CD1c-positive myeloid dendritic cell (primary cell): ENCODE measurements around the gene WASHC2C.
"Not testable (repeated sequence)": the region's sequence is repeated elsewhere in the genome, so short reads cannot be mapped to it uniquely, and the experiment has no call there.

Experiments used
- DNase-seq: peaks from one replicate; pipeline ENCODE4 v3.0.0-alpha.2; 2016; ENCODE audit errors: extremely low spot score

The WASHC2C gene

DNA sequence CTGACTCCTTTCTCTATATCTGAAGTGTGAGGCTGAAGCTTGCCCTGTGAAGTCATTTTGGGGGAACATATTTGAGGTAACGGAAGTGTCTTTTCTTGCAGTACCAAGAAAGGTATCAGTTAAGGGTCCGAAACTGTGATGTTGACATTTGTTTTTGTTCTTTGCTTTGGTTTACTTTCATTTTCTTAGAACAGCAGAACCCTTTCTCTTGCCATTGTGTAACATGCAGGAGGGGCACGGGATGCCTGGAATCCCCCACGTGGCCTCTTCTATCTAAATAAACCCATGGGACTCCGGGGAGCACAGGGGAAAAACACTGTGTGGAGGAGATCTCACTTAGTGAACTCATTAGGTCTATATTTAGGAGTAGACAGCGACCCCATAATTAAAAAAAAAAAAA lies 34.6 kb downstream of the WASHC2C start:
- DNase-seq: not testable (repeated sequence)

DNA sequence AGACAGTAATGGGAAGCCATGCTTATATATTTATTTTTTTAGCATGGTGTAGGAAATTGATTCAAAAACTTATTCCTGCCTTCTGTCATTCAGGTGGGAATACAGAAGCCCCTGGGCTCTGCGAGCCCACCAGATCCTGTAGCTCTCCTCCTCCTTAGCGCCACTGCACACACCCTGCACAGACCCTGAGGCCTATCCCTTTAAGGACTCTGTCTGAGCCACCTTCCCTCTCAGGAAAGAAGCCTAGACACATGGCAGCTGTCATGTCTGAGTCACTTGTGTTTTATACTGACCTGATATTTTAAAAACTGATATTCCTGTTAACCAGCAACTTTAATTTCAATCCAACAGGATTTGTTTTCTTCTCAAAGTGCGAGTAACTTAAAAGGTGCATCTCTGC lies 36.0 kb downstream of the WASHC2C start:
- DNase-seq: not testable (repeated sequence)

DNA sequence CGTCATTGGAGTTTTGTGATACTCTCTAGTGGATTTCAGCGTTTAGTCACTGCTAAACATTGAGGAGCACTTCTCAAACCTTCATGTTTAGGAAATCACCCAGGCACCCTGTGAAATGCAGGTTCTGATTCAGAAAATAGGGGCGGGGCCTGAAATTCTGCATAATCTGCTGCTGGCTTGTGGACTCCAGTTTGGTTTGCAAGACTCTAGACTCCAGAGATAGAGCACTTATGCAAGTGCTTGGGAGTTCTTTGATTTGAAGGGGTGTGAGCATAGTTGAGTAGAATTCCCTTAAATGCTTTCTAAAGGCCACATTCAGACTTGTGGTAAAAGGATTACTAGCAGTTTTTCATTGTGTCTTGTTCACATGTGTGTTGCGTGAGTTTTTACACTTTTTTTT lies 41.3 kb downstream of the WASHC2C start:
- DNase-seq: not testable (repeated sequence)

DNA sequence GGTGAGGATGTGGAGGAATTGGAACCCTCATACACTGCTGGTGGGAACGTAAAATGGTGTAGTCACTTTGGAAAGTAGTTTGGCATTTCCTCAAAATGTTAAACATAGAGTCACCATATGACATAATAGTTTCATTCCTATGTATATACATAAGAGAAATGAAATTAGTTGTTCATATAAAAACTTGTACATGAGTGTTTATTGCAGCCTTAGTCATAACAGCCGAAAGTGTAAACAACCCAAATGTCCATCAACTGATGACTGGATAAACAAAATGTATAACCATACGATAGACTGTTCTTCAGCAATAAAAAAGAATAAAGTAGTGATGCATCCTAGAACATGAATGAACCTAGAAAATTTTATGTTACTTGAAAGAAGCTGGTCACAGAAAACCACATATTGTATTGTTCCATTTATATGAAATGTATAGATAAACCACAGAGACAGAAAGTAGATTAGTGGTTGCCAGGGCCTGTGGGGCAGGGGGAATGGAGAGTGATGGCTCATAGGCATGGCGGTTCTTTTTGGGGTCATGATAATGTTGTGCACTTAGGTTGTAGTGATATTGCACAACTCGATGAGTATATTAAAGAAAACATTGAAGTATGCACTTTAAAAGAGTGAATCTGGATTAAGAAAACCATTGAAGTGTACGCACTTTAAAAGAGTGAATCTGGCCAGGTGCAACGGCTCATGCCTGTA lies 44.8 kb downstream of the WASHC2C start:
- not testable (repeated sequence) for DNase-seq

DNA sequence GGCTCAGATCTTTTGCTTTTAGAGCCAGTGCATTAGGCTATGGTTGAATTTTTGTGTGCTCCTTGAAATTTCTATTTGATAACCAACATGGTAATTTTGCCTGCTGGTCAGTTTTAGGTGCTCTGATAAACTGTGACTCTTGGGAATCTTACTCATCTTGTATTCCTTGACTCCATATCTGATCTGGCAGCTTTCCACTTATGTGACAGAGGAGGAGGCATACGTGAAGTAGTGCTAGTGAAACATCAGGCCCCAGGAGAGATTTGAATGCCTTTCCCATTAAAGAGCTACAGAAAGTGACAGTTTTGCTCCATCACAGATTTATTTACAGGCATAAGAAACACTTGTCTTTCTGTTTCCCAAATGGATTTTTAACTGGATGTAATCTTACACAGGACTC lies 59.2 kb downstream of the WASHC2C start:
- DNase-seq: not testable (repeated sequence)

DNA sequence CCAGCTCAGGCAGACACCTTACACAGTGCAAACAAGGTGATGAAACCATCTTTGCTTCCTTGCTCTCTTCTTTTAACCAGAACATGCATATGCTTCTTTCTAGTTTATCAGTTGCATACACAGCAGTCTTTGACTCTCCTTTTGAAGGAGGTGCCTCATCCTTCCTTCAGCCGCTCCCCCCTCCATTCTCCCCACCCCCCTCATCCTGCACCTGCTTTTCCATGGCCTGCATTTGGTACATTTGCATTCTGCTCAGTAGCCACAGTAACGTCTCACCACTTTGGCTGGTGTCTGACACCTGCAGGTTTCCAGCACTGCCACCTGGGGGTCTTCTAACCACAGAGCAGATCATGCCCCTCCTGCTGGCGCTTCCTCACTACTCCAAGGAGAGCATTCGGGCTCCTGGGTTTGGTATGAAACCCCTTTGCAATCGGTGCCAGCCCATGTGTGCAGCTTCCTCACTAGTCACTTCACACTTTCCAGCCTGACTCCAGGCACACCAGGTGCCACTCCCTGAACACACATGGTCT lies 60.2 kb downstream of the WASHC2C start:
- DNase-seq: not testable (repeated sequence)

DNA sequence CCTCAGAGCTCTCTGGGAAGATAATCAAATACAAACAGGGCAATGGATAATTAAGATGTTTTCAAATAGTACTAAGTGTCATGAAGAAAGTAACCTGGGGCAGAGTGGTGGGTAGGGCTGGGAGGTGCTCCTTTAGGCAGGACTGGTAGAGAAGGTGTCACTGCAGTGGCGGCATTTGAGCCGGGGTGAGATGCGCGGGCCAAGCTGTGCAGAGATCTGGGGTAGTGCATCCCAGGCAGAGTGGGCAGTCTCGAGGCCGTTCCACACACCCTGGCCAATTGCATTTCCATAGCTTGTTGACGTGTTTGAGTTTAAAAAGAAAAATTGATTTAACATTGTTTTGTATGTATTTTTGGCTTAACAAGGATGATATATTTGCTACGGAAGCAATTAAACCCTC lies 62.9 kb downstream of the WASHC2C start:
- DNase-seq: not testable (repeated sequence)

DNA sequence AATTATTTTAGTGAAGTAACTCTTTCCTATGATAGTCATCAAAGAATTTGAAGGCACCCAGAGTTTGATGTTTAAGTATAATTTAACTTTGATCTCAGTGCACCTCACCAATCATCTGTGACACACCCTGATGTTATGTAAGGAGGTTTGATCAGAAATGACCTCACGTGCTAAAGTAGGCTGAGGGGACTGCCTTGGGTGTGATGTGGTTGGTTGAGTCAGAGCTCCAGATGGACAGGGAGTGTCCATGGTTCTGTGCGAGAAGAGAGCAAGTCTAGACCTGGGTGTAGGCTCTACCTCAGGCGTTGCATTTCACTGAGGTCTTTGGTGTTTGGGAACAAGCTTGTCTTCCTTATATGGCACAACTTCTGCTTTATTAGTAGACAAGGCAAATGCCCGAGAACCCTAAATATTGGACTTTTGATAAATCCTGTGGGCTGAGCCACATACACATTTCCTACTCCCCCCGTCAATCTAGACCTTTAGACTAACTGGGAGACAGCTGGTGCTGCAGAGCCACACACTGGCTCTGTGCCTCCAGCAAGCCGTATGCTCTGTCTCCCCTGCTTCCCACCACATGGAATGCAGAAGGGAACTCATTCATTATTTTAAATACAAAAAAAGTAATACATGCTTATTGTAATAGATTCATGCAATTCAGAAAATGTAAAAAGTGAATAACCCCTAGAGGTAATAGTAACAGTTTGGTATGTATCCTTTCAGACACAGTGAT lies 63.8 kb downstream of the WASHC2C start:
- not testable (repeated sequence) for DNase-seq

DNA sequence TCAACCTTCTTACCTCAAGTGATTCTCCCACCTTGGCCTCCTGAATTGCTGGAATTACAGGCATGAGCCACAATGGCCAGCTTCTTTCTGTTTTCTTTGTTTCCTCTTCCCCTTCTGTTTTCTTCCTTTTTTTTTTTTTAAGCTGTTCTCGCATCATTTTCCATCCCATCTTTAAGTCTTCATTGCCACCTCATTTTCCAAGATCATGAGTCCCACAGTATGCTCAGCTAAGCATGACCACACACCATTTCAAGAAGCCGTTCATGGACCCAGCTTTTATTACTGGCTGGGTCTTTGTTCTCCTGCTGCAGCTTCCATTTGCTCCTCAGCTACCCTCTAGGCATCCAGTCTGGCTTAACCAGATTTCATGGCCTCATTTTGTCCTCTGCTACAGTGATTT lies 67.7 kb downstream of the WASHC2C start:
- DNase-seq: not testable (repeated sequence)

DNA sequence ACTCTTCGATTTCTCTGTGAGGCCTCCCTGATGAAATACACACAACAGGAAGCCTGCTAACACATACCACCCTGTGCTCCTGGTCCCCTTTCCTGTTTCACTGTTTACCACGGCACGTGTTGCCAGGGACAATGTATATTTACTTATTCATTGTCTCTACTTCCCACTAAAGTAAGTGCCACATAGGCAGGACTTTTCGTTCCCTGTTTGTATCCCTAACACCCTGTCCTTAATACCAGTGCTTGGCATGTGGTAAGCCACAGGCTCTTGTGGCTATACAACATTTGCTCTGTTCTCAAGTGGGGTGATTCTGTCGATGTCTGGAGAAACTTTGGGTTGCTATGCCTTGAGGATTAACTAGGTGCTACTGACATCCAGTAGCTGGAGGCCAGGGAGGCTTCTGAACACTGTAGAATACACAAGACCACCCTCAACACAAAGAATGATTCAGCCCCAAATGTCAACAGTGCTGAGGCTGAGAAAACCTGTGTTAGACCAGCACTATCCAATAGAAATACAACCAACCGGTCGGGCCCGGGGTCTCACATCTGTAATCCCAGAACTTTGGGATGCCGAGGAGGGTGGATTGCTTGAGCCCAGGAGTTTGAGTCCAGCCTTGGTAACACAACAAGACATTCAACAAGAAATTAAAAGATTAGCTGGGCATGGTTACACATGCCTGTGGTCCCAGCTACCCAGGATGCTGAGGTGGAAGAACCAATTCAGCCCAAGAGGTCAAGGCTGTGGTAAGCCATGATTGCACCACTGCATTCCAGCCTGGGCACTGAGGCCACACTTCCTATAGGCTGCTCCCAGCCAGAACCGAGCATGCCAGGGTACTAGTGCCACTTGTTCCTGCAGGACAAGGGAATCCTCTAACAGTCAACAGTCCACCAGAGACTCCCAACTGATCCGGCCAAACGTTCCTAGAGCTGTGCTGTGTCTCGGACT lies 76.3 kb downstream of the WASHC2C start:
- DNase-seq: peak; percentile 15

DNA sequence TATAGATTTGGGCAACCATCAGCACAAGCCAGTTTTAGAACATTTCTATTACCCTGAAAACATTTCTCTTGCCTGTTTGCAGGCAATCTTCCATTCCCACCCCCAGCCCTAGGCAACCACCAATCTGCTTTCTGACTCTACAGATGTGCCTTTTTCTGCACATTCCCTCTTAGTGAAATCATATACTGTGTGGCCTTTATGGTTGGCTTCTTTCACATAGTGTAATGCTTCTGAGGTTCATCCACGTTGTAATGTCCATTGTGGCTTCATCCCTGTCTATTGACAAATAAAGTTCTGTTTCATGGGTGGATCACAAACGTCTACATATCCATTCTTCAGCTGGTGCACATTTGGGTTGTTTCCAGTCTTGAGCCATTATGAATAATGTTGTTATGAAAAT lies 77.9 kb downstream of the WASHC2C start:
- not testable (repeated sequence) for DNase-seq

DNA sequence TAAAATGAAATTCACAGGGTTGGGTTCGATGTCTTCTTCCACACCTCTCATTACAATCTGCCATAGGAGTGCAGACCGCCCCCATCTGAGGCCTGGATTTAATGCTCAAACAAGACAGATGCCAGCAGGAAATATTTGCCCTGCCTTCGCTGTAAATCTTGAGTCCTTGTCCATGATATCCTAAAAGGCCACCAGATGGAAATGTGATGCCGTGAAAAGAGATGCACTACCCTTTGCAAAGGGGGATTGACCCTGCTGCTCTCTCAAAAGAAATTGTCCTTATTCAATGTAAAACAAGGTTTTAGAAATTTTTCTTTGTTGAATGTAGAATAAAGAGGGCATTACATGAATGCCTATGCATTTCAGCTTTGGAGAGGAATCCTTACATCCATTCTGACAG lies 82.8 kb downstream of the WASHC2C start:
- no peak for DNase-seq

DNA sequence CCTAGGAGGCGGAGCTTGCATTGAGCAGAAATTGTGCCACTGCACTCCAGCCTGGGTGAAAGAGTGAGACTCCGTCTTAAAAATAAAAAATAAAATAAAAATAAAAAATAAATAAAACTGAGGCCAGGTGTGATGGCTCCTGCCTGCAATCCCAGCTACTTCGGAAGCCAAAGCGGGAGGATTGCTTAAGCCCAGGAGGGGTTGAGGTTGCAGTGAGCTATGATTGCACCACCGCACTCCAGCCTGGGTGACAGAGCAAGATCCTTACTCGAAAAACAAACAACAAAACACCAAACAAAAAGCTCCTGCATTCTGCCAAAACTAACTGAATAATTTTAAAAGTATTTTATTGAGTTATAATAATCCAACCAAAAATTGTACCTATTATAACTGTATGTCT lies 84.0 kb downstream of the WASHC2C start:
- DNase-seq: no peak

DNA sequence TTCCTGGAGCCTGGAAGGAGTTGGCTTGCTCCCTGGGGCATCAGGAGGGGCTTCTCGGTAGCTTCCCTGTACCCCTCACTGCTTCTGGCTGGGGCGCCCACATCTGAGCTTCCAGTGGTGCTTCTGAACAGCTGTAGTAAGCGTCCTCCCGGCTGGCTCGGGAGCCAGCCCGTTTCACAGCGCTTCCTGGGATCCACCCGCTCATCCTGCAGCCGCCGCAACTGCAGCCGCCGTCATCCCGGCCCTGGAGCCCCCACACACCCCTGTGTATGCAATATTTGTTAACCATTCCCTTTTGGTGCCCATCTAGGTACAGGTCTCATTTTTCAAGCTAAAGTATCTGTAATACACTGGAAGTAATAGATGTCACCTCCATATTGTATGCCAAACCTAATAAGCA lies 85.9 kb downstream of the WASHC2C start:
- not testable (repeated sequence) for DNase-seq

DNA sequence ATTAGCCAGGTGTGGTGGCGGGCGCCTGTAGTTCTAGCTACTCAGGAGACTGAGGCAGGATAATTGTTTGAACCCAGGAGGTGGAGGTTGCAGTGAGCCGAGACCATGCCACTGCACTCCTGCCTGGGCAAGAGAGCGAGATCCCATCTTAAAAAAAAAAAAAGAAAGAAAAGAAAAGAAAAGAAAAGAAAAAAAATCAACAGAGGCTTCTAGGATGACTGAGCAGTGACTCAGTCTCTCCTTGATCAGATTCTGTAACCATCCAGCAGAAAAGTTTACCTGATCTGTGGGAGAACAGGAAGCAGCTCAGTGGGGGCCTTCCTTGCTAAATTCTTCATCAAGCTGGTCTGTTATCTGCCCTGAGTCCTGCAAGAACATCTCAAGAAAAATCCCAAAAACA lies 87.1 kb downstream of the WASHC2C start:
- DNase-seq: not testable (repeated sequence)

DNA sequence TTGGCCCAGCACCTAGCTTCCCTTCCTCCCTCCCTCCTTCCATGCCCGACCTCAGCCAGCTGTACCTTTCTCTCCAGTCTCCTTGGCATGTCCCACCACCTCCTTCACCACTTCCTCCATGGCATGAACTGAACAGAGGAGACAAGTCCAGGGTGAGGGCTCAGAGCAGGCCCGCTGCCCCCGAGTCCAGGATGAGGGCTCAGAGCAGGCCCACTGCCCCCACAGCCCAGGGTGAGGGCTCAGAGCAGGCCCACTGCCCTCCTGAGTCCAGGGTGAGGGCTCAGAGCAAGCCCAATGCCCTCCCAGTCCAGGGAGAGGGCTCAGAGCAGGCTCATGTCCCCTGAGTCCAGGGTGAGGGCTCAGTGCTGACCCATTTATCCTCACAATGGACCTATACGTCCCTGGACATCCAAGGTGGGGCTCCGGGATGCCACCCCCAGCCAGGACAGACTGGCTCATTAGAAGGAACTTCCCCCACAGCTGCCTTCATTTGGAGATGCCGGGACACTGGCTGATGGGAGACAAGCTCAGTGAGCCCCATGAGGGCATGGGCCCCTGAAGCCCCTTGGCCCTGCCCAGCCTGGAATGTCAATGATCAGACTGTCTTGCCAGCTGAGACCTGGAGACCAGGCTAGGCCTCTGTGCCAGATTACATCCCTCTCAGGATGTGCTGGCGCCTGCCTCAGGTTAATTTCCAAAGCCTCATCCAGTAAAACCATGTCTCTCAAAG lies 90.2 kb downstream of the WASHC2C start:
- no peak for DNase-seq

DNA sequence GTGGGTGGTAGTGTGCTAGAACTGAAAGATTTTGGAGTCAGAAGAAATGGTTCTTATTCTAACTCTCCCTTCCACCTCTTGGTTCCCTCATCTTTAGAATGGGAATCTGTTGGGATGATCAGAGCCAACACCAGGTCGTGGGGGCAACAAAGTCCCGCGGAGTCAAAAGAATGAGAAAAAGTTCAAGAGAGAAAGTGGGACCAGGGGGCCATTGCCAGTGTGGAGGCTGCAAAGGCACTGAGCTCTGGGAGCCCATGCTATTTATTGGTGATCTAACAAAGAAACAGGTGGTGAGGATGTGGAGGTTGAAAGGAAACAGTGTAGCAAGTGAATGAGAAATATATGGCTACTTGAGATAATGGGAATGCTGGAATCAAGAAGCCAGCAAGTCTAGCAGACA lies 90.8 kb downstream of the WASHC2C start:
- no peak for DNase-seq

DNA sequence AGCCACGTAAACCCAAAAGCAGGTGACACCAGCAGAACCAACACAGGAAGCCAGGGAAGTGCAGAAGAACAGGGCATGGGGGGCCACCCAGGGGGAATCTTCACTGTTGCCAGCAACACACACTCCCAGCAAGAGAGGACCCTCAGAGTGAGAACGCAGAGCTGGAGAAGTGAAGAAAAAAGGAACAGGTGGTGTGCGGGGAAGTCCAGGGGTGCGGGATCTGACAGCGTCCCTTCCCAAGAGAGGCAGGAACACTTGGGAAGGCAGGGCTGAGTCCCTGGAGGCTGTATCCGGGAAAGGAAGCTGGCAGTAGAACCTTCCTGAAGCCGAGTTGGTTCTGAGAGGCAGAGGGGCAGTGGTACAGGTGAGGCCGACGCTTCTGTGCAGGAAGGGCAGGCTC lies 92.5 kb downstream of the WASHC2C start:
- DNase-seq: no peak

DNA sequence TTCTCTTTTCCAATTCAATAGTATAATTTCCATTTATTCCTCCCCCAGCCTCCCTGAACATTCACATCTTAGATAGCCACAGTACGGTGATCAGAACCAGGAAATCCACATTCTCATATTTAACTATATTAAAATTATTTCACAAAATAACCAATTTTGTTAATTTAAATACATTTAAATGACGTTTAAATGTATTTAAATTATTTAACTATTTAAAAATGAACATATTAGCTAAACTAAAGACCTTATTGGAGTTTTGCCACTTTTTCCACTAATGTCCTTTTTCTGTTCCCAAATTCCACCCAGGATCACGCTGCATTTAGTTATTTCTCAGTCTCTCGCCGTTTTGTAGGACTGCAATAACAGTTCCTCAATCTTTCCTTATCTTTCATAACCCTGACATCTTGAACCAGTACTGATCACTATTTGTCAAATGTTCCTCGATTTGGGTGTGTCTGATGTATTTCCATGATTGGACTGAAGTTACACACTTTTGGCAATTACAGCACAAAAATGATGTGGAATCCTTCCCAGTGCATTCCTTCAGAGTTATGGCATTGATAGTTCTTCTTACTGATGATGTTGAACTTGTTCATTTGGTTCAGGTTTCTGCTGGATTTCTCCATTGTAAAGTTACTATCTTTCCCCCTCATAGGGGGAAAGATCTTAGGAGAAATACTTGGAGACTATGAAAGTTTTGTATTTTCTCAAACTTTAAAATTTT lies 93.2 kb downstream of the WASHC2C start:
- not testable (repeated sequence) for DNase-seq

DNA sequence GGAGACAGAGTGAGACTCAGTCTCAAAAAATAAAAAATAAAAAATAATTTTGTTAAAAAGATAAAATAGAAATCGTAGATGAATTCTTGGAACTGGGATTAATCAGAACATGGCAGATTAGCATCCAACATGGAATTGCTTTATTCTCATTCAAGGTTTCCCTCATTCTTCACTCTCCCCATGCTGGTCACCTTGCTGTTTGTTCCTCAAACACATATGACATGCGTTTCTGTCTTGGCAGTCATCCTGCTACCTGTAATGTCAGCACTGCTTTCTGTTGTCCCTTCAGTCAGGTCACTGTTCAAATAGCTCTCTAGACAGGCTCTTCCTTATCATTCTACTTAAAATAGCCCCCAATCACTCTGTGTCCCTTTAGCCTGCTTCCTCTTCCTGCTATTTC lies 95.9 kb downstream of the WASHC2C start:
- DNase-seq: not testable (repeated sequence)
